GM19099 (cell line): ENCODE measurements around the gene ADAMTS13.

Experiments used
- POLR2A ChIP-seq: IDR thresholded peaks from 3 replicates; pipeline ENCODE4 v1.6.1; 2011; ENCODE audit warnings: low read depth; ENCODE audit not compliant: insufficient read length; ENCODE audit errors: extremely low read depth

The ADAMTS13 gene

DNA sequence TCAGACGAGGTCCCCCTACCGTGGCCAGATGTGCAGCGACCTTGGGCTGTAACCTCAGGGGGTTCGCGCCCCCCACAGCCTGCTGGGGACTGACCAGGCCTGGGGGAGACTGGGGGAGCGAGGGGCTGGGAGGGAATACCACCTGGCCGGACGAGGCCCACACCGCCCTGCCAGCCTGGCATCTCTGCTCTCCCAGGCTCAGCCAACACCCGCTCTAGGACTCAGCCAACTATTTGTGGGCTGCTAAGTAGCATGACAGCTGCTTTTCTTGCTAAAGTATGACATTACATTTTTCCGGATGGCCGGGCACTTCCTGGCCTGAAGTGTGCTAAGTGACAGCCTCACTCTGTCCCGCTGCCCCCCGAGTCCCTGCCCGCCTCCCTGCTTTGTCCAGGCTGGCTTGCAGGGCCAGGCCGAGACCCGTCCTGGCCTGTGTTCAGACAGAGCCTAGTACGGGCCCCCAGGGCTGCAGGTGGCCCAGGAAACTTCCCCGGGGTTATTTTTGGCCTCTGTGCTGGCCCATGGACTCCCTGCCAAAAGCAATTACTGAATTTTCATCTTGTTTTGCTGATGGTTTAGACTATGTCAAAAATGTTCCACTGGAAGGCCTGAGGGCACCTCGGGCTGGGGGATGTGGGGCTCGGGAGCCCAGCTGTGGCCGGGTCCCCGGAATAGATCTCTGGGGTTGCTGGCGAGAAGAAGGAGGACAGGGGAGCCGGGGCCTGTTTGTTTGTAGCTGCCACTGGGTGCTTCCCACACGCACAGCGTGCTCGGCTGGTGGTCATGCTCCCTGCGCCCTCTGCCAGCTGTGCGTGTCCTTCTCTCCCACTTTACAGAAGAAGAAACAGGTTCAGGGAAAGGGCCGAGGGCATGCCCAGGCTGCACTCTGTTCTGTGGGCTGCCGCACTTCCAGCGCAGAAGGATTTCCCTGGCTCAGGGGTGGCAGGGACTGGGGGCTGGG is 70.2 kb downstream of the ADAMTS13 start:
- no peak for TF ChIP-seq POLR2A

DNA sequence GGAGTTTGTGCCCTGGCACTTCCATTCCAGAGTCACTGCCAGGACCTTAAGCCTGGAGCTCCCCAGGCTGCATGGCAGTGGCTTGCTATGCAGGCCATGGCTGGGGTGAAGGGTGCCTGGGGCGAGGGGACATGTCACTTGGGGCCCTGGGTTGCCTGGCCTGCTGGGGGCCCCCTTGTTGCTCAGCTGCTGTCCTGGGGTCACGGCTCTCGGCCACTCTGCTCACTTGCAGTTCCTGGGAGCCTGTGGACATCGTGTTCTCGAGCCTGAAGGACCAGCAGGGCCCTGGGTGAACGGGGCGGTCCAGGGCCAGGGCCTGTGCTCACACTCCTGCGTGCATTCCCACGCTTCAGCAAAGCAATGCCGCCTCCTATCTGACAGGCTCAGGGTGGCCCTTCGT is 71.3 kb downstream of the ADAMTS13 start:
- TF ChIP-seq POLR2A = no peak

GRCh38 chr9:133493845-133494540 is 71.8 kb downstream of the ADAMTS13 start:
- no peak for TF ChIP-seq POLR2A

DNA sequence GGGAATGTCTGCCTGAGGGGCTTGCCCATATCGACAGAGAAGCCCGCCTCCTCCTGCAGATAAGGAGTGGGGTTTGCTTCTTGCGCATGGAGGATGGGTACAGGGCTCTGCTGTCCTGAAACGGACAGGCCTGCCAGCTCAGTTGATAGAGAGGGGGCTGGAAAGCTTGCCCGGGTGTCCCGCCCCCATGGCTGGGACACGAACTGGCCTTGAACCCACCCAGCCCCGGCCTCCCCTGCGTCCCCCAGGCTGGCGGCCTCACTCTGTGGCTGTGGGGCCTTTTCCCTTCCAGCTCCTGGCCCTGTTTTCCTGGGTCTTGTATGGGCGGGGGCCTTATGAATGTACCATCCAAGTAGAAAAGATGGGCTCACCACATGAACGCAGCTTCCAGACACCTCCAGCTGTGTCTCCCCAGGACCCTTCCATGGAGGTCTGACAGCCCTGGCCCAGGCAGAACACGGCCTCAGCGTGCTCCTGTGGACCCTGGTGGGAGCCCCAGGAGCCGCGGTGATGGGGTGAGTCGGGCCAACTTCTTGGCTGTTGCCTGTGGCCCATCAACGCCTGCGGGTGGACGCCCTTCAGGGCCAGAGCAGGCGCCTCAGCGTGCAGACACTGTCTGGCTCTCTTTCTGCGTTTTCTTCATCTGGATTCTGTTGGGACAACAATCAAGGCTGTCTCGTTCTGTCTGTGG is 72.6 kb downstream of the ADAMTS13 start:
- TF ChIP-seq POLR2A = no peak

GRCh38 chr9:133495327-133496293 is 73.4 kb downstream of the ADAMTS13 start:
- TF ChIP-seq POLR2A = no peak

DNA sequence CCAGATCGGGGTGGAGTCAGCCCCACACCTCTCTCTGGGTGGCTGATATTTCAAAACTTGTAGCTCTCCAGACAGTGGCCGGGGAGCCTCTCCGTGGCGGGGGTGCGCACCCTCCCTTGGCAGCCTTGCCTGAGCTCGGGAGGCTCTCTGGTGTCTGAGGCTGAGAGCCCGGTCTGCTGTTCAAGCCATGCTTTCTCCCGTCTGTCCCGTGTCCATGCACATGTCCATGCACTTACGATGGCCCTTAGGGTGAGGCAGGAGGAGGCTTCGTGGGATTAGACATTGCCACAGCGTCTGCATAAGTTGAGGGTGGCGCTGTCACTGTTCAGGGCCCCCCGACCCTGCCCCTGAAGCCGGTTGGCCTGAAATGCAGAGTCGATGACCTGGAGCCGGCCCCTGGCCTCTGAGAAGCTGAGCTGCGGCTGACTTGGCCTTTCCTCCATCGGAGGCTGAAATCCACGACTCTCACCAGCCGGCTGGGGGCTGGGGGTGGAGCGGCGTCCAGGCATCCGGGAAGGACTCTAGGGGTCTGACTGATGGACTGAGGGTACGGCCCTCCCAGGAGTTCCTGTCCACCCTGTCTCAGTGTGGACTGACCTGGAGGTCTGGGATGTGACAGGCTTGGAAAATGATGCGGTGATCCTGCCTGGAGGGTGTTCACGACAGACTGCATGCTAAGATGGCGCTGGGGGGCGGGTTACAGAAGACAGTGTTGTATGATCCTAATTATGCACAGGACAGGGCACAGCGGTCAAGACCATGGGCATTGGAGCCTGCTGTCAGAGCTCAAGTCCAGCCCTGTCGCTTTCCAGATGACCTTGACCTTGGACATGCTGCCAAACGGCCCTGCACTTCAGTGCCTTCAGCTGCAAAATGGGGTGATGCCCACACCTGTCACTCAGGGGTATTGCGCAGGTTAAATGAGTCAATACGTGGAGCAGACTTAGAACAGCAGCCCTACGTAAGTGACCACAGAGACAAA is 75.0 kb downstream of the ADAMTS13 start:
- no peak for TF ChIP-seq POLR2A

- no peak for TF ChIP-seq POLR2A
These were observed 77.1 kb downstream of the ADAMTS13 start for GRCh38 chr9:133499132-133499891.

- no peak for TF ChIP-seq POLR2A
These were observed 77.7 kb downstream of the ADAMTS13 start for GRCh38 chr9:133499892-133500270.

GRCh38 chr9:133502112-133502511 is 79.9 kb downstream of the ADAMTS13 start:
- TF ChIP-seq POLR2A = no peak

- no peak for TF ChIP-seq POLR2A
These were observed 83.1 kb downstream of the ADAMTS13 start for GRCh38 chr9:133505186-133505830.

DNA sequence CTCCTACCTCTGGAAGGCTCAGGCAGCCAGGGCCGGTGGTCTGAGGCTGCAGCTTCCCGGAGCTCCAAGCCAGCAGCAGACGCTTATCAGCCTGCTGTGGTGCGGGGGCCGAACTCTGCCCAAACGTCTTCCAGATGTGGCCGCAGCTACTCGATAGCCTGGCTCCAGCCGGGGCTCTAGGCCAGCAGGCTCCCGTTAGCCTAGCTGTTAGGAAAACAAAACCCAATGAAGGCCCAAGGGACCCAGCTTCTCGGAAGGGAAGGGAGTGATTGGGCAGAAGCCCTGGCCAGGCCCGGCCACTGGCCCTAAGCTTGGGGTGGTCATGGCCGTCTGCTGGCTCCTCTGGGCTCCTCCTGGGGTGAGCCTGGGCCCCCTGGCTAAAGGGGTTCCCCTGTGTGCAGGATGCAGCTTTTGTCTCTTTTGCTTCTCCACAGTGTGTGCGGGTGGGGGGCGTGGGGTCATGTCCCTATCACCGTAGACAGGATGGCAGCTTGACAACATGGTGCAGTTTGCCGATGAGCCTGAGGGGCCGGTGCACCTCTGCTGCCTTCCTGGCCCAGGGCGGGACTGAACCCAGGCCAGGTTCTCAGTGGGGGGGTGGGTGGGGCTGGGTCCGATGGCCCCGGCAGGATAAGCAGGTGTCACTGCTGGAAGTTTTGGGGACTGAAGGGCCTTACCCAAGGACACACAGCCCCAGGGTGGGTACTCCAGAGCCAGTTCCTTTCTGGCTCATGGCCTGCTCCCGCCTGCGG is 83.9 kb downstream of the ADAMTS13 start:
- TF ChIP-seq POLR2A = no peak
